SW 1271 (cell line): ENCODE measurements around the gene KCTD18.
A peak's percentile ranks its signal among the peaks of the same experiment; 100 is the strongest.

Experiments
- DNase-seq, 2 experiments: peaks; one replicate each; lab custom pipeline; 2025; lab: John Stamatoyannopoulos, UW

KCTD18 gene

GRCh38 chr2:200484934-200485333 is 24.9 kb downstream of the KCTD18 start:
- no peak for DNase-seq

GRCh38 chr2:200483729-200484198 is 26.1 kb downstream of the KCTD18 start:
- peak in 1 of 2 experiments; percentile 13 for DNase-seq

GRCh38 chr2:200482194-200482593 is 27.7 kb downstream of the KCTD18 start:
- DNase-seq = no peak

- no peak for DNase-seq
These were observed 30.1 kb downstream of the KCTD18 start for GRCh38 chr2:200479692-200480265.

GRCh38 chr2:200477667-200478131 is 32.2 kb downstream of the KCTD18 start:
- no peak for DNase-seq

GRCh38 chr2:200476836-200477235 is 33.0 kb downstream of the KCTD18 start:
- DNase-seq = no peak

GRCh38 chr2:200475795-200476194 is 34.1 kb downstream of the KCTD18 start:
- no peak for DNase-seq

GRCh38 chr2:200472853-200473464 is 36.9 kb downstream of the KCTD18 start:
- DNase-seq = no peak

GRCh38 chr2:200471928-200472645 is 37.8 kb downstream of the KCTD18 start:
- DNase-seq = no peak

GRCh38 chr2:200471324-200471848 is 38.5 kb downstream of the KCTD18 start:
- peak in 1 of 2 experiments; percentile 23 for DNase-seq

GRCh38 chr2:200470230-200470629 is 39.6 kb downstream of the KCTD18 start:
- DNase-seq = no peak

GRCh38 chr2:200469708-200470211 is 40.1 kb downstream of the KCTD18 start:
- no peak for DNase-seq

- DNase-seq = no peak
These were observed 41.8 kb downstream of the KCTD18 start for GRCh38 chr2:200467806-200468681.

- DNase-seq = no peak
These were observed 43.1 kb downstream of the KCTD18 start for GRCh38 chr2:200466425-200467418.

- DNase-seq = no peak
These were observed 46.4 kb downstream of the KCTD18 start for GRCh38 chr2:200463452-200463851.

GRCh38 chr2:200461846-200462710 is 47.8 kb downstream of the KCTD18 start:
- DNase-seq = no peak

GRCh38 chr2:200459101-200459500 is 50.8 kb downstream of the KCTD18 start:
- no peak for DNase-seq

- DNase-seq = no peak
These were observed 53.3 kb downstream of the KCTD18 start for GRCh38 chr2:200456567-200456966.

- no peak for DNase-seq
These were observed 53.9 kb downstream of the KCTD18 start for GRCh38 chr2:200455958-200456421.
